H1 (cell line): ENCODE data around the gene GABRR3. TPM values are rescaled to one million over a fixed set of nuclear protein-coding genes. Genes with fewer than 3 reads are reported as not detected.

Source experiments
- CTCF ChIA-PET: fragments of 300-600 bp; sonication (Branson Sonifier 250); formaldehyde crosslinking; loops from one replicate; lab custom pipeline; 2021; ENCODE audit not compliant: partially characterized antibody; lab: Charles Lee
- POLR2A ChIA-PET: fragments of 300-600 bp; sonication (Branson Sonifier 250); formaldehyde crosslinking; loops from one replicate; lab custom pipeline; 2021; ENCODE audit warnings: inconsistent platforms; ENCODE audit not compliant: partially characterized antibody; lab: Charles Lee
- DNase-seq, 2 experiments: peaks; one replicate each; pipeline versions ENCODE4 v3.0.0 to v3.0.0-alpha.2; 2010 to 2022; ENCODE audit warnings: low spot score in 2 of 2, low read depth in 1 of 2, mixed read lengths in 1 of 2
- FAIRE-seq: peaks from 2 replicates; lab custom pipeline; 2011; peaks lifted over from hg19 to GRCh38; lab: Jason Lieb, UNC
- H2AFZ ChIP-seq: 2 replicates; pipeline ENCODE4 v1.8.1; 2012; ENCODE audit warnings: low read length, inconsistent platforms
- H2AK5ac ChIP-seq: 2 replicates; pipeline ENCODE4 v1.6.1; 2013; ENCODE audit warnings: low read depth, low read length
- H2BK120ac ChIP-seq: replicated peaks from 2 replicates; pipeline ENCODE3; 2013; ENCODE audit warnings: low read depth, low read length, inconsistent platforms
- H2BK12ac ChIP-seq: 2 replicates; pipeline ENCODE4 v1.6.1; 2013; ENCODE audit warnings: low read depth, low read length
- H2BK15ac ChIP-seq: 2 replicates; pipeline ENCODE4 v1.6.1; 2013; ENCODE audit warnings: low read length
- H2BK20ac ChIP-seq: 2 replicates; pipeline ENCODE4 v1.6.1; 2013; ENCODE audit warnings: low read length
- H2BK5ac ChIP-seq: 2 replicates; pipeline ENCODE4 v1.6.1; 2013; ENCODE audit warnings: low read depth, low read length
- H3K14ac ChIP-seq: 2 replicates; pipeline ENCODE4 v1.6.1; 2013; ENCODE audit warnings: inconsistent platforms; ENCODE audit not compliant: insufficient read length
- H3K18ac ChIP-seq: 2 replicates; pipeline ENCODE4 v1.6.1; 2013; ENCODE audit warnings: low read length; ENCODE audit errors: extremely low read depth
- H3K23ac ChIP-seq: 2 replicates; pipeline ENCODE4 v1.6.1; 2013; ENCODE audit warnings: inconsistent platforms; ENCODE audit not compliant: insufficient read length
- H3K23me2 ChIP-seq: 2 replicates; pipeline ENCODE4 v1.6.1; 2013; ENCODE audit warnings: low read depth, low read length
- H3K27ac ChIP-seq: 2 replicates; pipeline ENCODE4 v1.6.1; 2011; ENCODE audit warnings: low read depth, low read length, inconsistent platforms
- H3K27me3 ChIP-seq, 4 experiments: replicated peaks in 1 of 4; 1 replicate in 1 of 4; 2 replicates in 3 of 4; pipeline versions ENCODE4 v1.6.1 to v1.8.1; 2011 to 2013; ENCODE audit warnings: low read length in 3 of 4, mild to moderate bottlenecking in 3 of 4, inconsistent platforms in 2 of 4, mixed read lengths in 2 of 4, moderate library complexity in 1 of 4; ENCODE audit not compliant: control insufficient read depth in 3 of 4, insufficient read depth in 3 of 4; ENCODE audit errors: extremely low read depth in 1 of 4
- H3K36me3 ChIP-seq, 4 experiments: 2 replicates each; pipeline versions ENCODE4 v1.6.1 to v1.8.1; 2011 to 2013; ENCODE audit warnings: mild to moderate bottlenecking in 4 of 4, low read length in 3 of 4, moderate library complexity in 2 of 4, control low read depth in 1 of 4, inconsistent platforms in 1 of 4; ENCODE audit not compliant: insufficient read depth in 4 of 4, control insufficient read depth in 2 of 4
- H3K4ac ChIP-seq: replicated peaks from 2 replicates; pipeline ENCODE3; 2013; ENCODE audit warnings: low read length, low read depth, mixed read lengths, inconsistent platforms; ENCODE audit not compliant: insufficient read length
- H3K4me1 ChIP-seq, 4 experiments: replicated peaks in 1 of 4; 1 replicate in 1 of 4; 2 replicates in 3 of 4; pipeline versions ENCODE4 v1.6.1 to v1.8.1; 2011 to 2013; ENCODE audit warnings: low read length in 3 of 4, inconsistent platforms in 2 of 4, mixed read lengths in 1 of 4; ENCODE audit not compliant: insufficient read depth in 4 of 4, control insufficient read depth in 3 of 4
- H3K4me2 ChIP-seq, 2 experiments: 2 replicates each; pipeline versions ENCODE4 v1.6.1 to v1.8.1; 2011 to 2013; ENCODE audit warnings: low read depth in 2 of 2, low read length in 2 of 2, control low read depth in 1 of 2, inconsistent platforms in 1 of 2, mild to moderate bottlenecking in 1 of 2; ENCODE audit not compliant: insufficient read depth in 1 of 2
- H3K4me3 ChIP-seq, 4 experiments: fragments of 200-600, 300-600 bp in 1 of 4; sonication (generic), shearing (Covaris generic), sonication (Bioruptor Twin) in 1 of 4; 2 replicates each; pipeline versions ENCODE4 v1.5.1 to v1.8.1; 2011 to 2016; ENCODE audit warnings: low read length in 4 of 4, low read depth in 3 of 4, control low read depth in 2 of 4, inconsistent platforms in 2 of 4, mild to moderate bottlenecking in 2 of 4, mixed read lengths in 1 of 4, moderate library complexity in 1 of 4; ENCODE audit not compliant: insufficient read depth in 2 of 4; ENCODE audit errors: extremely low read depth in 1 of 4
- H3K56ac ChIP-seq: replicated peaks from 2 replicates; pipeline ENCODE3; 2013; ENCODE audit warnings: low read depth, mild to moderate bottlenecking, mixed read lengths, low read length, inconsistent platforms; ENCODE audit not compliant: insufficient read length
- H3K79me1 ChIP-seq: 2 replicates; pipeline ENCODE4 v1.6.1; 2013; ENCODE audit warnings: low read depth, low read length, control low read depth
- H3K79me2 ChIP-seq, 2 experiments: 2 replicates each; pipeline versions ENCODE4 v1.6.1 to v1.8.1; 2012 to 2013; ENCODE audit warnings: low read length in 2 of 2, mild to moderate bottlenecking in 2 of 2, inconsistent platforms in 1 of 2; ENCODE audit not compliant: insufficient read depth in 2 of 2, control insufficient read depth in 1 of 2
- H3K9ac ChIP-seq, 4 experiments: replicated peaks in 1 of 4; 1 replicate in 1 of 4; 2 replicates in 3 of 4; pipeline versions ENCODE4 v1.6.1 to v1.8.1; 2011 to 2013; ENCODE audit warnings: low read depth in 3 of 4, low read length in 3 of 4, control low read depth in 2 of 4, mild to moderate bottlenecking in 2 of 4, moderate library complexity in 2 of 4, inconsistent platforms in 1 of 4; ENCODE audit errors: extremely low read depth in 1 of 4
- H3K9me3 ChIP-seq, 2 experiments: 2 replicates each; pipeline versions ENCODE4 v1.6.1 to v1.8.1; 2012 to 2013; ENCODE audit warnings: mild to moderate bottlenecking in 2 of 2, moderate library complexity in 2 of 2, control low read depth in 1 of 2, inconsistent platforms in 1 of 2, low read depth in 1 of 2, low read length in 1 of 2, mixed read lengths in 1 of 2; ENCODE audit not compliant: insufficient read depth in 2 of 2
- H4K20me1 ChIP-seq, 2 experiments: replicated peaks in 1 of 2; 2 replicates each; pipeline versions ENCODE3 to v1.8.1; 2011 to 2013; ENCODE audit warnings: inconsistent platforms in 2 of 2, low read length in 2 of 2, mild to moderate bottlenecking in 1 of 2; ENCODE audit not compliant: insufficient read depth in 2 of 2, control insufficient read depth in 1 of 2
- H4K5ac ChIP-seq: 2 replicates; pipeline ENCODE4 v1.6.1; 2013; ENCODE audit warnings: low read length, low read depth, mixed read lengths, inconsistent platforms; ENCODE audit not compliant: insufficient read length
- H4K8ac ChIP-seq: 2 replicates; pipeline ENCODE4 v1.8.0; 2013; ENCODE audit warnings: mild to moderate bottlenecking, moderate library complexity, low read length, inconsistent platforms; ENCODE audit not compliant: insufficient read depth; ENCODE audit errors: extremely low read depth
- H4K91ac ChIP-seq: replicated peaks from 2 replicates; pipeline ENCODE3; 2013; ENCODE audit warnings: low read length, mixed read lengths, inconsistent platforms; ENCODE audit not compliant: insufficient read length
- CTCF ChIP-seq, 3 experiments: IDR thresholded peaks; 1 replicate in 2 of 3; 2 replicates in 1 of 3; pipeline versions ENCODE4 v1.5.1 to v1.6.1; 2011; ENCODE audit warnings: low read length in 3 of 3, mild to moderate bottlenecking in 3 of 3, inconsistent platforms in 2 of 3, low read depth in 1 of 3, moderate library complexity in 1 of 3; ENCODE audit not compliant: insufficient read depth in 1 of 3; ENCODE audit errors: control extremely low read depth in 1 of 3
- RAD21 ChIP-seq, 2 experiments: IDR thresholded peaks in 1 of 2; conservative IDR thresholded peaks in 1 of 2; 2 replicates each; pipeline ENCODE4 v1.6.1; 2011; ENCODE audit warnings: low read depth in 2 of 2, low read length in 2 of 2, improper control_type of control experiment in 1 of 2, inconsistent platforms in 1 of 2, mild to moderate bottlenecking in 1 of 2, moderate library complexity in 1 of 2
- RNF2 ChIP-seq: fragments of 200-900, 300-1000 bp; sonication (generic); IDR thresholded peaks from 2 replicates; pipeline ENCODE4 v1.7.1; 2016; ENCODE audit warnings: borderline replicate concordance, low read depth, mild to moderate bottlenecking, antibody characterized with exemption, low read length; ENCODE audit not compliant: poor library complexity, severe bottlenecking; ENCODE audit errors: missing control alignments
- SIRT6 ChIP-seq: IDR thresholded peaks from one replicate; pipeline ENCODE4 v1.7.1; 2012; ENCODE audit warnings: low read length, inconsistent platforms
- WGBS, 2 experiments: shearing (Covaris generic) in 1 of 2; methylation state at CpG; one replicate each; pipeline versions ENCODE4 v1.1.6 to v1.1.7; 2013 to 2015; ENCODE audit warnings: low lambda C conversion rate in 2 of 2, mixed read lengths in 2 of 2, inconsistent platforms in 1 of 2, low coverage in 1 of 2, missing lambda C conversion rate in 1 of 2; ENCODE audit not compliant: insufficient replicate concordance in 2 of 2, insufficient coverage in 1 of 2, insufficient read length in 1 of 2; ENCODE audit errors: extremely low coverage in 1 of 2, missing lambda C conversion rate in 1 of 2; 5-methylcytosine and 5-hydroxymethylcytosine counted together
- polyA plus RNA-seq, 7 experiments: library from polyadenylated mRNA; depleted of rRNA in 3 of 7; stranded (reverse) in 5 of 7; unstranded in 2 of 7; fragments of >200 nt in 5 of 7; fragments of 200-250 nt in 2 of 7; gene quantifications; 1 replicate in 5 of 7; 2 replicates in 1 of 7; 4 replicates in 1 of 7; pipeline versions ENCODE4 v1.2.1 to v1.2.3, GENCODE V29; 2011 to 2013; ENCODE audit warnings: missing spikeins in 2 of 7, mixed read lengths in 2 of 7
- total RNA-seq: library from RNA; stranded (reverse); fragmentation: NEBNext Ultra II Directional; extraction: Animal tissue kit (Norgen Biotek cat#: 25700); gene quantifications from 2 replicates; pipeline ENCODE4 v1.2.1, GENCODE V29; 2021

Gene GABRR3
- total and polyA plus RNA-seq, 2 of the 8 experiments (the other 6 are each of a cell fraction or from before 2014, with no cell fraction given), result not detected

- no peak overlapping the region for H3K4ac ChIP-seq
- no peaks in the 10 kb centered on the region for H3K23me2 ChIP-seq
- no peak overlapping the region for H2BK5ac ChIP-seq
- no peak overlapping the region for H4K5ac ChIP-seq
- no peak overlapping the region for H2AFZ ChIP-seq
- no peaks in the 10 kb centered on the region for H3K79me1 ChIP-seq
- no peak overlapping the region for H3K18ac ChIP-seq
- H3K4me3 ChIP-seq, result no peak overlapping the region
- H3K9ac ChIP-seq, result no peak overlapping the region
- peak; percentile 30 to 35; a peak in 3 of 4 replicates for TF ChIP-seq RAD21 (IDR thresholded peaks at IDR 0.05 in 1 of 2, conservative IDR thresholded peaks at IDR 0.05 in 1 of 2; ENCODE audit: low read depth in 2 of 2, low read length in 2 of 2)
- TF ChIP-seq CTCF (IDR thresholded peaks at IDR 0.05; ENCODE audit: control extremely low read depth in 1 of 3, insufficient read depth in 1 of 3, low read depth in 1 of 3, low read length in 3 of 3), result peak in 2 of 3 experiments; percentile 19 to 25; a peak in 2 of 4 replicates
- no peak for TF ChIP-seq SIRT6
- TF ChIP-seq RNF2, result no peak
- no peak overlapping the region for H2BK15ac ChIP-seq
- no peak overlapping the region for H2BK20ac ChIP-seq
- H2BK12ac ChIP-seq, result no peak overlapping the region
- no peak overlapping the region for H4K8ac ChIP-seq
- H3K27ac ChIP-seq, result no peak overlapping the region
- no peaks in the 10 kb centered on the region for H3K27me3 ChIP-seq
- H3K79me2 ChIP-seq, result no peaks in the 10 kb centered on the region
- no peak overlapping the region for H3K14ac ChIP-seq
- H3K9me3 ChIP-seq, result no peaks in the 10 kb centered on the region
- no peak overlapping the region for H4K91ac ChIP-seq
- no peak overlapping the region for H3K23ac ChIP-seq
- ChIA-PET POLR2A (interaction anchor here (1.6 kb wide), 1 partner anchor 13 kb away, joined by 4 read pairs; no protein-coding TSS in a partner anchor), CTCF (interaction anchor here (0.7 to 2.5 kb wide), 7 partner anchors 9 to 69 kb away, joined by 3 to 9 read pairs (median 5); no protein-coding TSS in a partner anchor)
- FAIRE-seq (no peak), DNase-seq (no peak)
- H3K36me3 ChIP-seq, result peaks cover 0 to 4% (median 0%) of the 10 kb centered on the region in 4 experiments; a peak in 2 of 8 replicates
- no peaks in the 10 kb centered on the region for H3K4me1 ChIP-seq
- no peak overlapping the region for H3K56ac ChIP-seq
- H2AK5ac ChIP-seq, result no peak overlapping the region
- no peaks in the 10 kb centered on the region for H4K20me1 ChIP-seq
- H3K4me2 ChIP-seq, result no peak overlapping the region
- 95% methylated on average over 9 of the region's 9 CpGs; no CpG with 5 or more reads in 1 of the 2 experiments for WGBS, 2 experiments
- no peak overlapping the region for H2BK120ac ChIP-seq
Measured at GRCh38 chr3:97954228-97954827, 80.8 kb downstream of the GABRR3 start.
